Chondrocyte (in vitro differentiated cells): ENCODE results near the gene ITIH3. TPM values are rescaled to one million over a fixed set of nuclear protein-coding genes. Genes with fewer than 3 reads are reported as not detected.

Experiments used
- DNase-seq: peaks from one replicate; pipeline ENCODE4 v3.0.0; 2021; ENCODE audit warnings: mixed read lengths, low spot score
- H3K27ac Mint-ChIP-seq: one replicate; pipeline ENCODE4 v1.8.0; 2021; ENCODE audit warnings: mild to moderate bottlenecking, moderate library complexity, mixed read lengths; ENCODE audit not compliant: unreplicated experiment
- H3K27me3 Mint-ChIP-seq: 2 replicates; pipeline ENCODE4 v1.8.0; 2021; ENCODE audit warnings: low read depth, mixed read lengths
- H3K36me3 Mint-ChIP-seq: 2 replicates; pipeline ENCODE4 v1.8.0; 2021; ENCODE audit warnings: low read depth, mixed read lengths
- H3K4me1 Mint-ChIP-seq: 2 replicates; pipeline ENCODE4 v1.8.0; 2021; ENCODE audit warnings: low read depth, mild to moderate bottlenecking, mixed read lengths
- H3K4me3 Mint-ChIP-seq: one replicate; pipeline ENCODE4 v1.8.0; 2021; ENCODE audit warnings: mild to moderate bottlenecking, moderate library complexity, mixed read lengths; ENCODE audit not compliant: unreplicated experiment
- H3K9me3 Mint-ChIP-seq: 2 replicates; pipeline ENCODE4 v1.8.0; 2021; ENCODE audit warnings: low read depth, mixed read lengths
- CTCF ChIP-seq: fragments of 200-600 bp; sonication (generic); IDR thresholded peaks from 2 replicates; pipeline ENCODE4 v1.5.0; 2021; ENCODE audit warnings: antibody characterized with exemption, mild to moderate bottlenecking, moderate library complexity
- total RNA-seq: library from RNA; stranded (reverse); gene quantifications from 3 replicates; pipeline ENCODE4 v1.2.1, GENCODE V29; 2021

ITIH3 gene
- total RNA-seq, 1 donor from 2014 or later = 17.8 TPM

- Mint-ChIP-seq H3K27me3 (no peaks in the 10 kb centered on the region), H3K4me1 (peaks cover 2% of the 10 kb centered on the region), H3K27ac (no peak overlapping the region), H3K9me3 (no peaks in the 10 kb centered on the region), H3K36me3 (no peaks in the 10 kb centered on the region), H3K4me3 (no peak overlapping the region)
- no peak for DNase-seq
- no peak for TF ChIP-seq CTCF
Observed at GRCh38 chr3:52822363-52822762, 27.8 kb downstream of the ITIH3 start.

- no peak overlapping the region for H3K4me3 Mint-ChIP-seq
- DNase-seq = no peak
- H3K36me3 Mint-ChIP-seq = no peaks in the 10 kb centered on the region
- no peaks in the 10 kb centered on the region for H3K27me3 Mint-ChIP-seq
- peaks cover 13% of the 10 kb centered on the region for H3K4me1 Mint-ChIP-seq
- H3K27ac Mint-ChIP-seq = no peak overlapping the region
- H3K9me3 Mint-ChIP-seq = no peaks in the 10 kb centered on the region
- no peak for TF ChIP-seq CTCF
Observed at GRCh38 chr3:52824037-52824436, 29.4 kb downstream of the ITIH3 start.

- Mint-ChIP-seq H3K4me1 (peaks cover 34% of the 10 kb centered on the region), H3K36me3 (no peaks in the 10 kb centered on the region), H3K4me3 (no peak overlapping the region), H3K27me3 (no peaks in the 10 kb centered on the region), H3K9me3 (no peaks in the 10 kb centered on the region), H3K27ac (peak overlapping the region; percentile 69)
- no peak for TF ChIP-seq CTCF
- DNase-seq = no peak
Observed at GRCh38 chr3:52827441-52827840, 32.8 kb downstream of the ITIH3 start.

GRCh38 chr3:52827866-52828376 lies 33.3 kb downstream of the ITIH3 start:
- peaks cover 35% of the 10 kb centered on the region for H3K4me1 Mint-ChIP-seq
- no peaks in the 10 kb centered on the region for H3K36me3 Mint-ChIP-seq
- TF ChIP-seq CTCF = peak; percentile 49
- no peak overlapping the region for H3K4me3 Mint-ChIP-seq
- no peak for DNase-seq
- no peaks in the 10 kb centered on the region for H3K27me3 Mint-ChIP-seq
- H3K9me3 Mint-ChIP-seq = no peaks in the 10 kb centered on the region
- H3K27ac Mint-ChIP-seq = peak overlapping the region; percentile 69

- no peak overlapping the region for H3K4me3 Mint-ChIP-seq
Observed at GRCh38 chr3:52829482-52829881, 34.9 kb downstream of the ITIH3 start.

More at GRCh38 chr3:52829482-52829881, 34.9 kb downstream of the ITIH3 start:
- no peak for TF ChIP-seq CTCF
- Mint-ChIP-seq H3K36me3 (no peaks in the 10 kb centered on the region), H3K27ac (no peak overlapping the region), H3K4me1 (peaks cover 38% of the 10 kb centered on the region), H3K27me3 (no peaks in the 10 kb centered on the region), H3K9me3 (no peaks in the 10 kb centered on the region)
- no peak for DNase-seq
